T-helper 2 cell treated with Interferon-gamma antibody and Interleukin-4, amounts not matched to agents 5 μg/mL and 100 μg/mL, for 36 hours (primary cell): Measurements from ENCODE around the gene ARID3B.
A peak's percentile ranks its signal among the peaks of the same experiment; 100 is the strongest.

Experiments used
- DNase-seq: peaks from one replicate; pipeline ENCODE4 v3.0.0; 2021; ENCODE audit warnings: low spot score
- H3K27ac Mint-ChIP-seq: one replicate; pipeline ENCODE4 v1.8.0; 2021; ENCODE audit warnings: mild to moderate bottlenecking, mixed read lengths
- H3K27me3 Mint-ChIP-seq: one replicate; pipeline ENCODE4 v1.8.0; 2021; ENCODE audit warnings: low read depth, mixed read lengths
- H3K36me3 Mint-ChIP-seq: one replicate; pipeline ENCODE4 v1.8.0; 2021; ENCODE audit warnings: low read depth, mixed read lengths
- H3K4me1 Mint-ChIP-seq: one replicate; pipeline ENCODE4 v1.8.0; 2021; ENCODE audit warnings: low read depth, mixed read lengths
- H3K4me3 Mint-ChIP-seq: one replicate; pipeline ENCODE4 v1.8.0; 2022; ENCODE audit warnings: mild to moderate bottlenecking, moderate library complexity, mixed read lengths
- H3K9me3 Mint-ChIP-seq: one replicate; pipeline ENCODE4 v1.8.0; 2021; ENCODE audit warnings: mixed read lengths

The ARID3B gene

DNA sequence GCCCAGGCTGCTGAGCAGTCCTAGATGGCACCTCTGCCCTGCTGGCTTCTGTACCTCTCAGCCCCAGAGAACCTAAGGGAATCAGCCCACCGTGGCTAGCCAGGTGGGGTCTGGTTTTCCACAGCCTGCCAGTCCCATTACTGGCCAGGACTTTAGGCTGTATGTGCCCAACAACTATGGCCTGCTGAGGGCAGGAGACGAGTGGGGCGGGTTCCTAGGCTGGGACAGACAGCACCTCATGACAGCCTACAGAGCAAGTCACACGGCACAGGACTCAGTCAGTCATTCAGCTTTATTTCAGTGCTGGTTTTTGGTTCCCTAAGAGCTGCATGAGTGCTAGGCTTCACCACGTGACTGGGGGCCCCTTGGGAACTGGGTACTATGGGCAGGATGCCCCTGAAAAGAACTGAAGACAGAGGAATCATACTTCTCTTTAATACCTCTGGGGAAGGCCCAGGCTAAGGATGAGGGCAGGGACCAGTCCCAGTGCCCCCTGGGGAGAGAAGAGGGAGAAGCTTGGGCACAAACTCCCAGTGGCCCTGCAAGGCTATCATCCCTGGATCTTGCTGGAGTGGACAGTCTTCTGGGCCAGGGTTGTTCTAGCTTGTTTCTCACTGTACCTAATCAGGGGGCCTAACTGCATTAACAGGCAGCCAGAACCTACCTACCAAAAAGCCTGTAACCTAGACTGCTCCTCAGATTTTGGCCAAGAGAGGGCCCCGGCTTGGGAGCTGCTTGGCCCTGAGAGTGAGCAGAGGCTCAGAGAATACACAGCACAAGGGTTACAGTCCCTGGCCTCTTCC lies 89.5 kb downstream of the ARID3B start:
- DNase-seq = no peak
- Mint-ChIP-seq H3K36me3 (peaks cover 51% of the 10 kb centered on the region), H3K27me3 (no peaks in the 10 kb centered on the region), H3K4me3 (no peak overlapping the region), H3K27ac (no peak overlapping the region), H3K9me3 (no peaks in the 10 kb centered on the region), H3K4me1 (no peaks in the 10 kb centered on the region)

DNA sequence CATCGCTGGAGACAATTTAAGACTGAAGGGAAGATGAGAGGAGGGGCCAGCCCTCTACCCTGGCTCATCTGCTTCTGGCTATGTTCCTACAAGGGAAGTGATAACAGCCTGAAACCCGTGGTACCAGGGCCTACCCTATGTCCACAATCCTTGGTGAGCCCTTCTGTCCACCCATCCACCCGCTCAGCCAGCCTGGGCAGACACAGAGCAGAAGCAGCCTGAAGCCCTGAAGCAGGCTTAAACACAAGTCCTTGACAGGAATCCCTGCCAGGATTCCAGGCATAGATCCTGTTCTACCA lies 90.0 kb downstream of the ARID3B start:
- no peaks in the 10 kb centered on the region for H3K4me1 Mint-ChIP-seq
- no peaks in the 10 kb centered on the region for H3K9me3 Mint-ChIP-seq
- peaks cover 48% of the 10 kb centered on the region for H3K36me3 Mint-ChIP-seq
- H3K4me3 Mint-ChIP-seq = no peak overlapping the region
- H3K27me3 Mint-ChIP-seq = no peaks in the 10 kb centered on the region
- no peak for DNase-seq
- no peak overlapping the region for H3K27ac Mint-ChIP-seq

- Mint-ChIP-seq H3K4me1 (no peaks in the 10 kb centered on the region), H3K27ac (no peak overlapping the region), H3K27me3 (no peaks in the 10 kb centered on the region), H3K9me3 (no peaks in the 10 kb centered on the region), H3K36me3 (peaks cover 49% of the 10 kb centered on the region), H3K4me3 (no peak overlapping the region)
- no peak for DNase-seq
Observed at GRCh38 chr15:74631408-74631807, 90.4 kb downstream of the ARID3B start.

DNA sequence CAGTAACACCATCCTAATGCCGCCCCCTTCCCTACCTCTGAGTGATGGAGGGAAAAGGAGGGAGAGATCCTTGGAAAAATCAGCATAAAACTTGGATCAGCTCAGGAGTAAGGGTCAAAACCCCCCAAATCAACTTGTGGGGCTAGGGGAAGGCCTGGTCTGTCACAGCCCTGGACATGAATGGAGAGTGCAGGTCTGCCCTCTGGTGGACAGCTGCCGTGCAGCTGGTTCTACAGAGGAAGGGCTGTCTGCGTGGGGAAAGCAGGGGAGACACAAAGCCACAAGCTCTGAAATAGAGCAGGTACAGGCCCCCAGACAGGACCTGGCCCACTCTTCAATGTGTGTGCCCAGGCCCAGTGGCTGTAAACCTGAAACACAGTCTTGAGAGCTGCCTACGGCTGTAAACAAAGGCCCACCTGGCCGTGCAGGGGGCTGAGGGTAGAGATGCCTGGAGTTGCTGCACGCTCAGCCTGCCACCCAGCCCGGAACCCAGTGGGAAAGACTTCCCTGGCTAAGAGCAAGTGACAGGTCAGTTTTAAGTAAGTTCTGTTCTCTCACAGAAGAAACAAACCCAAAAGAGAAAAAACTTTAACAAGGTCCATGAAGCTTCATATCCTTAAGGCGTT lies 91.0 kb downstream of the ARID3B start:
- no peaks in the 10 kb centered on the region for H3K27me3 Mint-ChIP-seq
- peak; percentile 33 for DNase-seq
- no peak overlapping the region for H3K4me3 Mint-ChIP-seq
- no peaks in the 10 kb centered on the region for H3K4me1 Mint-ChIP-seq
- peaks cover 49% of the 10 kb centered on the region for H3K36me3 Mint-ChIP-seq
- H3K9me3 Mint-ChIP-seq = no peaks in the 10 kb centered on the region
- no peak overlapping the region for H3K27ac Mint-ChIP-seq

GRCh38 chr15:74632601-74633000 lies 91.6 kb downstream of the ARID3B start:
- H3K4me1 Mint-ChIP-seq = no peaks in the 10 kb centered on the region
- no peak for DNase-seq
- no peaks in the 10 kb centered on the region for H3K9me3 Mint-ChIP-seq
- H3K36me3 Mint-ChIP-seq = peaks cover 44% of the 10 kb centered on the region
- no peak overlapping the region for H3K4me3 Mint-ChIP-seq
- H3K27ac Mint-ChIP-seq = no peak overlapping the region
- H3K27me3 Mint-ChIP-seq = no peaks in the 10 kb centered on the region

DNA sequence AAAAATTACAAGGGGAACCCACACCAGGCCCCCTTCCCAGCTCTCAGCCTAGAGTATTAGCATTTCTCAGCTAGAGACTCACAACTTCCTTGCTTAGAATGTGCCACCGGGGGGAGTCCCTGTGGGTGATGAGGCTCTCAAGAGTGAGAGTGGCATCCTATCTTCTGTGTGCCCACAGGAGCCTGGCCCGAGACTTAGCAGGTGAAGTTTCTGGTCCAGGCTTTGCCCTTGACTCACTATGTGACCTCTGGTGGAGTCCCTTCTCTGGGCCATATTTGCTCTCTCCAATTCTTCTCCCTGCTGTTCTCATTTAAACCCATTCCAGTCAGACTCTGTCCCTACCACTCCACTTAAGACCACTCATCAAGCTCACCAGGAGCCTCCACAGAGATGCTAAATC lies 92.8 kb downstream of the ARID3B start:
- H3K9me3 Mint-ChIP-seq = no peaks in the 10 kb centered on the region
- no peaks in the 10 kb centered on the region for H3K4me1 Mint-ChIP-seq
- DNase-seq = no peak
- H3K27ac Mint-ChIP-seq = peak overlapping the region; percentile 29
- H3K4me3 Mint-ChIP-seq = no peak overlapping the region
- no peaks in the 10 kb centered on the region for H3K27me3 Mint-ChIP-seq
- H3K36me3 Mint-ChIP-seq = peaks cover 36% of the 10 kb centered on the region

DNA sequence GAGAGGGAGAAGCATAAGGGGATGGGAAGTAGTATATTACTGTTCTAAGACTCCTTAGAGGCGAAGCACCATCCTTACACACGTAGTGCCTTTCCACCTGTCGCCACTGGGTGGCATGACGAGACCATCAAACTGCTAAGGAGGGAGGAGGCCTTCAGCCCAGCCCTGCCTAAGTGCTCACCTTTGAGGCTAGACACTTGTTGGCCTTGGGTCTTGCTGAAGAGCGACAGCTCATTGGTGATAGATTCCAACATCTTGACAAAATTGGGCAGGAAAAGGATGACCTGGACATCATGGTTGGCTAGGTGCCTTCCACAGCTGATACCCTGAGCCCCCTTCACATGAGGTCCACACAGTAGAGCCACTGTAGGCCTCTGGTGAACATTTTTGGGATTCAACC lies 94.2 kb downstream of the ARID3B start:
- H3K4me1 Mint-ChIP-seq = no peaks in the 10 kb centered on the region
- H3K27me3 Mint-ChIP-seq = no peaks in the 10 kb centered on the region
- no peak overlapping the region for H3K27ac Mint-ChIP-seq
- no peaks in the 10 kb centered on the region for H3K9me3 Mint-ChIP-seq
- H3K36me3 Mint-ChIP-seq = peaks cover 32% of the 10 kb centered on the region
- no peak overlapping the region for H3K4me3 Mint-ChIP-seq
- peak; percentile 54 for DNase-seq

GRCh38 chr15:74636984-74637383 lies 96.0 kb downstream of the ARID3B start:
- no peak overlapping the region for H3K27ac Mint-ChIP-seq
- no peaks in the 10 kb centered on the region for H3K27me3 Mint-ChIP-seq
- peaks cover 30% of the 10 kb centered on the region for H3K36me3 Mint-ChIP-seq
- H3K9me3 Mint-ChIP-seq = no peaks in the 10 kb centered on the region
- no peak overlapping the region for H3K4me3 Mint-ChIP-seq
- no peak for DNase-seq
- peaks cover 1% of the 10 kb centered on the region for H3K4me1 Mint-ChIP-seq

- Mint-ChIP-seq H3K27me3 (no peaks in the 10 kb centered on the region), H3K27ac (no peak overlapping the region), H3K36me3 (peaks cover 10% of the 10 kb centered on the region), H3K4me3 (no peak overlapping the region), H3K4me1 (peaks cover 9% of the 10 kb centered on the region), H3K9me3 (no peaks in the 10 kb centered on the region)
- no peak for DNase-seq
Observed at GRCh38 chr15:74641151-74641550, 100.1 kb downstream of the ARID3B start.

- no peak overlapping the region for H3K27ac Mint-ChIP-seq
- H3K36me3 Mint-ChIP-seq = peaks cover 6% of the 10 kb centered on the region
- no peaks in the 10 kb centered on the region for H3K27me3 Mint-ChIP-seq
Observed at GRCh38 chr15:74642348-74642733, 101.3 kb downstream of the ARID3B start.

GRCh38 chr15:74642734-74643664 lies 102.0 kb downstream of the ARID3B start:
- no peak for DNase-seq
- Mint-ChIP-seq H3K4me1 (peaks cover 9% of the 10 kb centered on the region), H3K36me3 (peaks cover 6% of the 10 kb centered on the region), H3K27me3 (no peaks in the 10 kb centered on the region), H3K4me3 (no peak overlapping the region), H3K9me3 (no peaks in the 10 kb centered on the region), H3K27ac (no peak overlapping the region)

More at GRCh38 chr15:74642348-74642733, 101.3 kb downstream of the ARID3B start:
- no peaks in the 10 kb centered on the region for H3K9me3 Mint-ChIP-seq
- H3K4me3 Mint-ChIP-seq = no peak overlapping the region
- DNase-seq = no peak
- H3K4me1 Mint-ChIP-seq = peaks cover 9% of the 10 kb centered on the region

DNA sequence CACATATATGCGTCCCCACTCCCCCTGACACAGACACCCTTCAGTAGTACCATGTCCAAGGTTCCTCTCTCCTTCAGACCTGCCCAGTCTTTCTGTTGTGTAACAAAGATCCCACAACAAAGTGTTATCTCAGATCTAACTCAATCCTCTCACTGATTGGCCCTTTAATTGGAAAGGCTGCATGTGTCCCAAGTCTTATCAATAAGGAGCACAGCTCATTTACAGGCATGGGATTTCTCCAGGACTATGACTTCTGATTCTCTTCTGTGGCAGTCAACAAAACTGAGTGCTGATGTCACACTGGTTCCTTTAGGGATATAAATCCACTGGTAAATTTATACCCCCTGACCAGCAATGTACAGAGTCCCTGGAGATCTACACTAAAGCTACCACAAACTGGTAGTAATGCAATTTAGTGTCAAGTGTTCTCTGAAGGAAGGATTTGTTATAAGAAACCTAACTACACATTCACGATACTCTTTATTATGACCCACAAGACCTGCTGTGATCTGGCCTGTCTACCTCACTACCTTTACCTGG lies 102.7 kb downstream of the ARID3B start:
- Mint-ChIP-seq H3K27ac (no peak overlapping the region), H3K27me3 (no peaks in the 10 kb centered on the region), H3K9me3 (no peaks in the 10 kb centered on the region), H3K4me3 (no peak overlapping the region), H3K36me3 (peaks cover 4% of the 10 kb centered on the region), H3K4me1 (peaks cover 9% of the 10 kb centered on the region)
- DNase-seq = no peak

DNA sequence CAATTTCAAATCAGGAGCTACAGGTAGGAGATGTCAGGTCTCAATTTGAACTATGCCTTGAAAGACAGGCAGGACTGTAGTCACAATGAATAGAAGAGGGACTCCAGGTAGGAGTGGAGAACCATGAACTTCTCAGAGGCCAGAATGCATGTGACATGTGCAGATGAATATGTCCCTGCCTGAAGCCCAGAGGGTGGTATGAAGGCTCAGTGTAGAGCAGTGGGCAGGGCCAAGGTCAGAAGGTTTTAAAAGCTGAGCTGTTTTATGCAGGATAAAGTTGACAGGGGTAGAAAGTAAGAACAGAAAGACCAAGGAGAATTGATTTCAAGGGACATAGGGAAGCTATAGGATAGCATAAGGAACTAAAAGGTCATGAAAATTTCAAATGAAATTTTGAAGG lies 105.5 kb downstream of the ARID3B start:
- DNase-seq = no peak
- H3K4me1 Mint-ChIP-seq = peaks cover 9% of the 10 kb centered on the region
- no peaks in the 10 kb centered on the region for H3K27me3 Mint-ChIP-seq
- H3K4me3 Mint-ChIP-seq = no peak overlapping the region
- H3K27ac Mint-ChIP-seq = no peak overlapping the region
- H3K9me3 Mint-ChIP-seq = no peaks in the 10 kb centered on the region
- no peaks in the 10 kb centered on the region for H3K36me3 Mint-ChIP-seq
